H1 (cell line): ENCODE data around the gene EMD. TPM values are rescaled to one million over a fixed set of nuclear protein-coding genes. Genes with fewer than 3 reads are reported as not detected.
A peak's percentile ranks its signal among the peaks of the same experiment; 100 is the strongest.

ENCODE experiments used
- CTCF ChIA-PET: fragments of 300-600 bp; sonication (Branson Sonifier 250); formaldehyde crosslinking; loops from one replicate; lab custom pipeline; 2021; ENCODE audit not compliant: partially characterized antibody; lab: Charles Lee
- POLR2A ChIA-PET: fragments of 300-600 bp; sonication (Branson Sonifier 250); formaldehyde crosslinking; loops from one replicate; lab custom pipeline; 2021; ENCODE audit warnings: inconsistent platforms; ENCODE audit not compliant: partially characterized antibody; lab: Charles Lee
- DNase-seq, 2 experiments: peaks; one replicate each; pipeline versions ENCODE4 v3.0.0 to v3.0.0-alpha.2; 2010 to 2022; ENCODE audit warnings: low spot score in 2 of 2, low read depth in 1 of 2, mixed read lengths in 1 of 2
- FAIRE-seq: peaks from 2 replicates; lab custom pipeline; 2011; peaks lifted over from hg19 to GRCh38; lab: Jason Lieb, UNC
- H2AFZ ChIP-seq: 2 replicates; pipeline ENCODE4 v1.8.1; 2012; ENCODE audit warnings: low read length, inconsistent platforms
- H2AK5ac ChIP-seq: 2 replicates; pipeline ENCODE4 v1.6.1; 2013; ENCODE audit warnings: low read depth, low read length
- H2BK120ac ChIP-seq: replicated peaks from 2 replicates; pipeline ENCODE3; 2013; ENCODE audit warnings: low read depth, low read length, inconsistent platforms
- H2BK12ac ChIP-seq: 2 replicates; pipeline ENCODE4 v1.6.1; 2013; ENCODE audit warnings: low read depth, low read length
- H2BK15ac ChIP-seq: 2 replicates; pipeline ENCODE4 v1.6.1; 2013; ENCODE audit warnings: low read length
- H2BK20ac ChIP-seq: 2 replicates; pipeline ENCODE4 v1.6.1; 2013; ENCODE audit warnings: low read length
- H2BK5ac ChIP-seq: 2 replicates; pipeline ENCODE4 v1.6.1; 2013; ENCODE audit warnings: low read depth, low read length
- H3K14ac ChIP-seq: 2 replicates; pipeline ENCODE4 v1.6.1; 2013; ENCODE audit warnings: inconsistent platforms; ENCODE audit not compliant: insufficient read length
- H3K18ac ChIP-seq: 2 replicates; pipeline ENCODE4 v1.6.1; 2013; ENCODE audit warnings: low read length; ENCODE audit errors: extremely low read depth
- H3K23ac ChIP-seq: 2 replicates; pipeline ENCODE4 v1.6.1; 2013; ENCODE audit warnings: inconsistent platforms; ENCODE audit not compliant: insufficient read length
- H3K23me2 ChIP-seq: 2 replicates; pipeline ENCODE4 v1.6.1; 2013; ENCODE audit warnings: low read depth, low read length
- H3K27ac ChIP-seq: 2 replicates; pipeline ENCODE4 v1.6.1; 2011; ENCODE audit warnings: low read depth, low read length, inconsistent platforms
- H3K27me3 ChIP-seq, 4 experiments: replicated peaks in 1 of 4; 1 replicate in 1 of 4; 2 replicates in 3 of 4; pipeline versions ENCODE4 v1.6.1 to v1.8.1; 2011 to 2013; ENCODE audit warnings: low read length in 3 of 4, mild to moderate bottlenecking in 3 of 4, inconsistent platforms in 2 of 4, mixed read lengths in 2 of 4, moderate library complexity in 1 of 4; ENCODE audit not compliant: control insufficient read depth in 3 of 4, insufficient read depth in 3 of 4; ENCODE audit errors: extremely low read depth in 1 of 4
- H3K36me3 ChIP-seq, 4 experiments: 2 replicates each; pipeline versions ENCODE4 v1.6.1 to v1.8.1; 2011 to 2013; ENCODE audit warnings: mild to moderate bottlenecking in 4 of 4, low read length in 3 of 4, moderate library complexity in 2 of 4, control low read depth in 1 of 4, inconsistent platforms in 1 of 4; ENCODE audit not compliant: insufficient read depth in 4 of 4, control insufficient read depth in 2 of 4
- H3K4ac ChIP-seq: replicated peaks from 2 replicates; pipeline ENCODE3; 2013; ENCODE audit warnings: low read length, low read depth, mixed read lengths, inconsistent platforms; ENCODE audit not compliant: insufficient read length
- H3K4me1 ChIP-seq, 4 experiments: replicated peaks in 1 of 4; 1 replicate in 1 of 4; 2 replicates in 3 of 4; pipeline versions ENCODE4 v1.6.1 to v1.8.1; 2011 to 2013; ENCODE audit warnings: low read length in 3 of 4, inconsistent platforms in 2 of 4, mixed read lengths in 1 of 4; ENCODE audit not compliant: insufficient read depth in 4 of 4, control insufficient read depth in 3 of 4
- H3K4me2 ChIP-seq, 2 experiments: 2 replicates each; pipeline versions ENCODE4 v1.6.1 to v1.8.1; 2011 to 2013; ENCODE audit warnings: low read depth in 2 of 2, low read length in 2 of 2, control low read depth in 1 of 2, inconsistent platforms in 1 of 2, mild to moderate bottlenecking in 1 of 2; ENCODE audit not compliant: insufficient read depth in 1 of 2
- H3K4me3 ChIP-seq, 4 experiments: fragments of 200-600, 300-600 bp in 1 of 4; sonication (generic), shearing (Covaris generic), sonication (Bioruptor Twin) in 1 of 4; 2 replicates each; pipeline versions ENCODE4 v1.5.1 to v1.8.1; 2011 to 2016; ENCODE audit warnings: low read length in 4 of 4, low read depth in 3 of 4, control low read depth in 2 of 4, inconsistent platforms in 2 of 4, mild to moderate bottlenecking in 2 of 4, mixed read lengths in 1 of 4, moderate library complexity in 1 of 4; ENCODE audit not compliant: insufficient read depth in 2 of 4; ENCODE audit errors: extremely low read depth in 1 of 4
- H3K56ac ChIP-seq: replicated peaks from 2 replicates; pipeline ENCODE3; 2013; ENCODE audit warnings: low read depth, mild to moderate bottlenecking, mixed read lengths, low read length, inconsistent platforms; ENCODE audit not compliant: insufficient read length
- H3K79me1 ChIP-seq: 2 replicates; pipeline ENCODE4 v1.6.1; 2013; ENCODE audit warnings: low read depth, low read length, control low read depth
- H3K79me2 ChIP-seq, 2 experiments: 2 replicates each; pipeline versions ENCODE4 v1.6.1 to v1.8.1; 2012 to 2013; ENCODE audit warnings: low read length in 2 of 2, mild to moderate bottlenecking in 2 of 2, inconsistent platforms in 1 of 2; ENCODE audit not compliant: insufficient read depth in 2 of 2, control insufficient read depth in 1 of 2
- H3K9ac ChIP-seq, 4 experiments: replicated peaks in 1 of 4; 1 replicate in 1 of 4; 2 replicates in 3 of 4; pipeline versions ENCODE4 v1.6.1 to v1.8.1; 2011 to 2013; ENCODE audit warnings: low read depth in 3 of 4, low read length in 3 of 4, control low read depth in 2 of 4, mild to moderate bottlenecking in 2 of 4, moderate library complexity in 2 of 4, inconsistent platforms in 1 of 4; ENCODE audit errors: extremely low read depth in 1 of 4
- H3K9me3 ChIP-seq, 2 experiments: 2 replicates each; pipeline versions ENCODE4 v1.6.1 to v1.8.1; 2012 to 2013; ENCODE audit warnings: mild to moderate bottlenecking in 2 of 2, moderate library complexity in 2 of 2, control low read depth in 1 of 2, inconsistent platforms in 1 of 2, low read depth in 1 of 2, low read length in 1 of 2, mixed read lengths in 1 of 2; ENCODE audit not compliant: insufficient read depth in 2 of 2
- H4K20me1 ChIP-seq, 2 experiments: replicated peaks in 1 of 2; 2 replicates each; pipeline versions ENCODE3 to v1.8.1; 2011 to 2013; ENCODE audit warnings: inconsistent platforms in 2 of 2, low read length in 2 of 2, mild to moderate bottlenecking in 1 of 2; ENCODE audit not compliant: insufficient read depth in 2 of 2, control insufficient read depth in 1 of 2
- H4K5ac ChIP-seq: 2 replicates; pipeline ENCODE4 v1.6.1; 2013; ENCODE audit warnings: low read length, low read depth, mixed read lengths, inconsistent platforms; ENCODE audit not compliant: insufficient read length
- H4K8ac ChIP-seq: 2 replicates; pipeline ENCODE4 v1.8.0; 2013; ENCODE audit warnings: mild to moderate bottlenecking, moderate library complexity, low read length, inconsistent platforms; ENCODE audit not compliant: insufficient read depth; ENCODE audit errors: extremely low read depth
- H4K91ac ChIP-seq: replicated peaks from 2 replicates; pipeline ENCODE3; 2013; ENCODE audit warnings: low read length, mixed read lengths, inconsistent platforms; ENCODE audit not compliant: insufficient read length
- CREB1 ChIP-seq: IDR thresholded peaks from 2 replicates; pipeline ENCODE4 v1.6.1; 2012; ENCODE audit warnings: inconsistent platforms
- CTCF ChIP-seq, 3 experiments: IDR thresholded peaks; 1 replicate in 2 of 3; 2 replicates in 1 of 3; pipeline versions ENCODE4 v1.5.1 to v1.6.1; 2011; ENCODE audit warnings: low read length in 3 of 3, mild to moderate bottlenecking in 3 of 3, inconsistent platforms in 2 of 3, low read depth in 1 of 3, moderate library complexity in 1 of 3; ENCODE audit not compliant: insufficient read depth in 1 of 3; ENCODE audit errors: control extremely low read depth in 1 of 3
- POLR2A ChIP-seq, 2 experiments: IDR thresholded peaks; 1 replicate in 1 of 2; 2 replicates in 1 of 2; pipeline ENCODE4 v1.6.1; 2011; ENCODE audit warnings: low read depth in 2 of 2, low read length in 2 of 2, mild to moderate bottlenecking in 2 of 2; ENCODE audit errors: control extremely low read depth in 1 of 2
- POLR2AphosphoS5 ChIP-seq: IDR thresholded peaks from 2 replicates; pipeline ENCODE4 v1.6.1; 2011; ENCODE audit warnings: low read depth, low read length
- WGBS, 2 experiments: shearing (Covaris generic) in 1 of 2; methylation state at CpG; one replicate each; pipeline versions ENCODE4 v1.1.6 to v1.1.7; 2013 to 2015; ENCODE audit warnings: low lambda C conversion rate in 2 of 2, mixed read lengths in 2 of 2, inconsistent platforms in 1 of 2, low coverage in 1 of 2, missing lambda C conversion rate in 1 of 2; ENCODE audit not compliant: insufficient replicate concordance in 2 of 2, insufficient coverage in 1 of 2, insufficient read length in 1 of 2; ENCODE audit errors: extremely low coverage in 1 of 2, missing lambda C conversion rate in 1 of 2; 5-methylcytosine and 5-hydroxymethylcytosine counted together
- polyA plus RNA-seq, 7 experiments: library from polyadenylated mRNA; depleted of rRNA in 3 of 7; stranded (reverse) in 5 of 7; unstranded in 2 of 7; fragments of >200 nt in 5 of 7; fragments of 200-250 nt in 2 of 7; gene quantifications; 1 replicate in 5 of 7; 2 replicates in 1 of 7; 4 replicates in 1 of 7; pipeline versions ENCODE4 v1.2.1 to v1.2.3, GENCODE V29; 2011 to 2013; ENCODE audit warnings: missing spikeins in 2 of 7, mixed read lengths in 2 of 7
- total RNA-seq: library from RNA; stranded (reverse); fragmentation: NEBNext Ultra II Directional; extraction: Animal tissue kit (Norgen Biotek cat#: 25700); gene quantifications from 2 replicates; pipeline ENCODE4 v1.2.1, GENCODE V29; 2021

EMD gene
- total and polyA plus RNA-seq, 2 of the 8 experiments (the other 6 are each of a cell fraction or from before 2014, with no cell fraction given) = 45.5 to 109 TPM

- ChIA-PET POLR2A (interaction anchor here (1.0 to 15.6 kb wide), 5 partner anchors 7 to 45 kb away, joined by 3 to 348 read pairs (median 12); partner anchors contain the start of gene RPL10), CTCF (interaction anchor here (0.9 kb wide), 1 partner anchor 17 kb away, joined by 3 read pairs; no protein-coding TSS in a partner anchor)
- no peak overlapping the region for H3K27ac ChIP-seq
- no peak overlapping the region for H2BK20ac ChIP-seq
- no peak overlapping the region for H3K4me3 ChIP-seq
- H3K14ac ChIP-seq = no peak overlapping the region
- H3K23me2 ChIP-seq = no peaks in the 10 kb centered on the region
- no peak overlapping the region for H3K4ac ChIP-seq
- H3K18ac ChIP-seq = no peak overlapping the region
- no peak overlapping the region for H2BK15ac ChIP-seq
- H3K56ac ChIP-seq = no peak overlapping the region
- FAIRE-seq (no peak), DNase-seq (no peak)
- no peaks in the 10 kb centered on the region for H3K27me3 ChIP-seq
- no peak overlapping the region for H2AFZ ChIP-seq
- H3K79me2 ChIP-seq = no peaks in the 10 kb centered on the region; a peak in 1 of 4 replicates
- H3K9ac ChIP-seq = no peak overlapping the region
- H4K5ac ChIP-seq = no peak overlapping the region
- no peak overlapping the region for H2BK12ac ChIP-seq
- H4K8ac ChIP-seq = no peak overlapping the region
- no peaks in the 10 kb centered on the region for H3K9me3 ChIP-seq
- 100% methylated on average over 5 of the region's 12 CpGs; no CpG with 5 or more reads in 1 of the 2 experiments for WGBS, 2 experiments
- peaks cover 7 to 44% of the 10 kb centered on the region in 2 experiments for H4K20me1 ChIP-seq
- H2AK5ac ChIP-seq = no peak overlapping the region
- H3K4me2 ChIP-seq = no peak overlapping the region
- no peak overlapping the region for H3K23ac ChIP-seq
- no peaks in the 10 kb centered on the region; the same call in 1 of the 2 replicates for H3K79me1 ChIP-seq
- no peak overlapping the region for H4K91ac ChIP-seq
- no peak overlapping the region for H2BK120ac ChIP-seq
- no peak overlapping the region for H2BK5ac ChIP-seq
- H3K36me3 ChIP-seq = peaks cover 41 to 99% (median 84%) of the 10 kb centered on the region in 4 experiments
- TF ChIP-seq POLR2A (IDR thresholded peaks at IDR 0.05; ENCODE audit: control extremely low read depth in 1 of 2, low read depth in 2 of 2, low read length in 2 of 2) (peak in 1 of 2 experiments; percentile 51; a peak in 1 of 3 replicates), POLR2AphosphoS5 (peak; percentile 30; the same call in 1 of the 2 replicates), CTCF (IDR thresholded peaks at IDR 0.05; ENCODE audit: control extremely low read depth in 1 of 3, insufficient read depth in 1 of 3, low read depth in 1 of 3, low read length in 3 of 3) (no peak), CREB1 (no peak)
- no peaks in the 10 kb centered on the region for H3K4me1 ChIP-seq
Observed at GRCh38 chrX:154355776-154356140, 23.3 kb upstream of the EMD start.
